NOMO-1 (cell line): ENCODE measurements around the gene COMMD9.

Experiments used
- DNase-seq, 2 experiments: peaks; one replicate each; lab custom pipeline; 2025; ENCODE audit not compliant: unreplicated experiment in 2 of 2; lab: John Stamatoyannopoulos, UW

COMMD9 gene

DNA sequence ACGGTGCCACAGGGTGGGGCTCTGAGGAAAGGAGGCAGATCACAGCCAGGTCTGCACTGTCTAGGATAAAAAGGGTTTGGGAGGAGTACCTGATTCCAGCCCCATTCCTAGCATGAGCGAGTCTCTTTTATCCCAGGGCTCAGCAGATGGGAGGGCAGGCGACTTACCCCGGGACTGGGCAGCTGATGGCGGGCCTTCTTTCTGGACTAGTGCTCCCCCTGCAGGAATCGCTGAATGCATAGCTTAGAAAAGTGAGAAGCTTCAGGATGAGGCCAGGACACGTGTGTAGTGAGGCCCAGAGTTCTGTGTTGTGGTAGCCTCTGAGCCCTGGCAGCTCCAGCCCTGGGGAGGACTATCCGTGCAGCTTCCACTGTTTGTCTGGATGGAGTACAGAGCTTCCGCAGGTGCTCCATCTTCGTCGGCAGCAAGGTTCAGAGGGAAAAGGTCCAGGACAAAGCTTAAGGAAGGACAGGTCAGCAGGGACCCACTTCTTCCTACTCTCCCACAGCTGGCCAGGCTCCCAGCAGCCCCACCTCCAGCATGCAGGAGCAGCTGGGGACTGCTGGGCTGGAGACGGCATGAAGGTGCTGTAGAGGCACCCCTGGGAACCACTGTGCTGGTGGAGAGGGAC is 30.4 kb downstream of the COMMD9 start:
- peak; percentile 38 to 61 for DNase-seq

DNA sequence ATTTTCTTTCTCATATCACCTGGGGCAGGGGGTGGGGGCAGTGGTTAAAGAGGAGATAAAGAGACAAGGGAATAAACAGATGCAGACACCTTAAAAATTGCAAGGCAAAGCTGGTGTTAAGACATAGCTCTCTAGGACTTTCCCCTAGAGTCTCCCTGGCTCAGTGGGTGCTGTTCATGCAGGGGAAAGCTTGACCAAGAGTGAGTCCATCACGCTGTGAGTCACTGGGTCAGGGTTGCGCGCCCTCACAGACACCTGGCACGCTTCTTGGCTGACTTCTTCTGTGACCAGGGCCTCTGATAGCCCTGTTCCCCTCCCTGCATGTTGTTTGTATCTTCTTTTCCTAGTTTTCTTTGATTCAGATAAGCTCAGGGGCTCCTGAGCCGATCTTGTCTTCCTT is 31.9 kb downstream of the COMMD9 start:
- no peak for DNase-seq

DNA sequence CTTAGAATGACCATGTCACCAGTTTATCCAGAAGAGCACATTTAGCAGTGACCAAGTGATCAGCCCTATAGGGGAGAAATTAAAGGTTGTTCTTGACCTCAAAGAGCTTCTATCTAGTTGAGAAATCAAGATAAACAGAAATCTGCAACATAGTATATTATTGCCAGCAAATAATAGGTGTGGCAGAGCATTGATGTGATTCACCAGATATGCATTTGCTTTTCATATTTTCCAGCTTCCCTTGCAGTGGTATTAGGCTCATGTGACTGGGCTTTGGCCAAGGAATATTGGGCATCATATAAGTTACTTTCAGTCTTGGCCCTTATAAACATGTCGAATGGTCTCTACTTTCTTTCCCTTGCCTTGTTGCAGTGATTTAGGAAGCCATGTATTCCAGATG is 34.5 kb downstream of the COMMD9 start:
- DNase-seq: no peak

DNA sequence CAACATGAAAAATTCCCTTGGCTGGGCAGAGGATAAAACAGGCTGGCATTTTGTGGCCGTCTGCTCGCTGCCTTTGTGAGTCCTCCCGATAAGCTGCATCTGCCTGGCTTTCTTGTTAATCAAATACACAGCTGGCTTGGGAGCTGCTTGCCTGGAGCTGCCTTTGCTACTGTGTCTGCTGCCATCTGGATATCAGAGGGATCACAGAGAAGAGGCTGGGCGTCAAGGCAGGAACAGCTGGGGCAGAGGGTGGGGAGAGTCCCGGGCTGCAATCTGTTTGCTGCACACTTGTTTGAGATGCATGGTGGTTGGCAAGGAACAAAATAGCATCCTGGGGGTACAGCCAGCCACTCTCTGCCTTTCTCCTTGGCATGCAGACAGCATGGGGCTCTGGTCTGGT is 36.0 kb downstream of the COMMD9 start:
- no peak for DNase-seq

DNA sequence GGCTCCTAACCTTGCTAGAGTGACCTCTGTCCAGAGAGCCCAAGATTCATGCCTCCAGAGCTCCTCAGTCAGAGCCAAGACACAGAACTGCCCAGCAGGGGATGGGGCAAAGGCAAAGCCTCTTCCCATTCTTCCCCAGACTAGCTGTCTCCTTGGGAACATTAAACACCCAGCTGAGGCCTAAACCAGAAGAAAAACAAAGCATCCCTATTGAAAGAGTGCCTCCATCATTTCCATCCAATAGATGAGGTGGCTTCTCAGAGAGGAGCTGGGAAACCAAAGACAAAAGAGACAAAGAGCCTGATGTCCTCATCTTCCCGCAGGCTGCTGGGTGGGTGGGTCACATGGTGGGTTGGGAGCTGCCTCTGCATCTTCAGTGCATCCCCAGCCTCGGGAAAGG is 37.4 kb downstream of the COMMD9 start:
- DNase-seq: no peak

DNA sequence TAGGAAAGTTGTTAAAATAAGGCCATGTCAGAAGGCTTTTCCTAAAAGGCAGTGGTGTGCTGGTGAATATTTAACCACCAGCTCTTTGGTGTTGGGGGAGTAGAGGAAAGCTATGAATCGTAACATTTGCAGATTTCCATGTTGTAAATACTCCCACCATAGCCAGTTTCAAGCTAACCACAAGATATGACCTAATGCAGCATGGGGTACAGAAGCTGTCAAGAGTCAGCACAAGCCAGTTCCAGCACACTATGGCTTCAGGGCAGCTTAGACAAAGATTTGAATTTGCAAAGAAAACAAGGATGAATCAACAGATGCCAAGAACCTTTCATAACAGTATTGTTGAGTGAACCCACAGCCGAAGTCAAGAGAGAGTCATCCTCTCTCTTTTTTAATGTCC is 40.0 kb downstream of the COMMD9 start:
- DNase-seq: peak; percentile 5 to 17

DNA sequence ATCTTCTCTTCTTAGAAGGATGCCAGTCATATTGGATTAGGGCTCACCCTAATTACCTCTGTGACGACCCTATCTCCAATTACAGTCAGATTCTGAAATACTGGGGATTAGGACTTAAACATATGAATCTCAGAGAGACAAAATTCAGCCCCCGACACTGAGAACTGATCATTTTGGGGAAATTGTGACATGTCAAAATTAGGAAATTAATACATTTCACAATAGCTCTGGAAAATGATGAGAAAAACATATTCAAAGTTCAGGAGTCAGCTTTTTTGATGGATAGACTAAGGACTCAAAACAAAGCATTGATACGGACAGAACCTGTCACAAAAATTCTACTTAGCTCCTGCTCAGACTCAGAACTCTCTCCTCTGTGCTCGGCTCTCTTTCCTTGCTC is 40.8 kb downstream of the COMMD9 start:
- DNase-seq: no peak

DNA sequence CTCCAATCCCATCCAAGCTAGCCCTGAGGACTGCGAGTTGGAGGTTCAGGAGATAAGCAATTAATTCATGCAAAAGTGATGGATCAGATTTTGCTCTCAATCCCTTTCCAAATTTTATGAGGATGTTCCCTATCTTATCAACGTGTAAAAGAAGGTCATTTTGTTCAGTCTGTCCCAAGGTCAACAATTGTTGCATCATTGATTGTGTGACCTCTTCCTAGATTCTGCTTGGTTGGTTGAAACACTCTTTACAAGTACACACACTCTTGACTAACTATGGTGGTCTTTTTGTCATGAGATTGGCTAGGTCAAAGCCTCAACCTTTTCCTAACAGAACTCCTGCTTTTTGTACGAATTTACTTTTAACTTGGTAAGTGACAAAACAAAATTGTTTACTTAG is 41.7 kb downstream of the COMMD9 start:
- DNase-seq: no peak

DNA sequence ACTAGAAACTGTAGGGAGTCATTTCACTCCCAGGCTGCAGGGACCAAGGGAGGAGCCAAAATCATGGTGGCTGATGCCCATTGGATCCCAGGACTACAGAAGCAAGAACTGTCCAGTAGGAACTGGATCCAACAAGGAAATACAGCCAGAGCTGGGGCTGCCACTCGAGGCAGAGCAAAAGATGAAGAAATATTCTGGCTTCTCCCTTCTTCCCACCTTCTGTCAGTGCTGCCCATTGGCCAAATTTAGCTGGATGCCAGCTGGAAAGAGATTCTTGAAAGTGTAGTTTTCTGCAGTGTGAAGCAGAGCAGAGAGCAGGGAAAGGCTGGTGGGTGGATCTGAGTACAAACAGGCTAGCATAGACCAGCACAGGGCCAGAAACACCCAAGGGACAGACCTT is 45.6 kb downstream of the COMMD9 start:
- DNase-seq: no peak

DNA sequence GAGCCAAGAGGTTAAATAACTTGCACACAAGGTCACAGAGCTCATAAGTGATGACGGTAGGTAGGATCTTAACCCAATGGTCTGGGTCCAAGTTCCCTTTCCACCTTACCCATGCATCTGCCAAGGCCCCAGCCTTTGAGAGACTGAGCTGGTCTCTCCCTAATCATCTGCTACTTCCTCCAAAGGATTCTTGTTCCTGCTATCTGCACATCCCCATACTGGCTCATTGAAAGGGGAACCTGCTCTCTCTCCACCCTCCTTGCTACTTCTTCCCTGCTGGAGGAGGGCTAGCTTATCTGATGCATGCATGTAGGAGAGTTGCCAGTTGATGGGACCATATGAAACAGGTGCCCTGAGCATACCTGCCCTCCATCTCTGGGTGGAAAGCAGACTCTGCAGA is 47.7 kb downstream of the COMMD9 start:
- DNase-seq: peak in 1 of 2 experiments; percentile 33

DNA sequence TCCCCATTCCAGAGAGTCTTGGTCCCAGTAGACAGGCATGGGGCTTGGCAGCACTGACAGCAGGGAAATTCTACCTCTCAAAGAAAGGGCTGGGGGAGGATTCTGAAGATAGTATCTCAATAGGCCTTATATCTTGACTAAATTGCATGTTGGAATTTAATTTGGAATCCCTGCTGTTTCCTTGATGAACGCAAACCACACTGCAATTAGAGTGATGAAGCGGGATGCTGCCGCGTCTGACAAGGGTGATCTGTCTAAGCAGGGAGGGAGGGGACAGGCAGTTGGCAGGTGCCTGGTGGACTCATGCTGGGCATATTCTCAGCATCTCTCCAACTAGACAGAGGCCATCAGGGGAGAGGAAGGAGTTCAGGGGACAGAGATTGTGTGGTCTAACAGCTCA is 48.4 kb downstream of the COMMD9 start:
- no peak for DNase-seq

DNA sequence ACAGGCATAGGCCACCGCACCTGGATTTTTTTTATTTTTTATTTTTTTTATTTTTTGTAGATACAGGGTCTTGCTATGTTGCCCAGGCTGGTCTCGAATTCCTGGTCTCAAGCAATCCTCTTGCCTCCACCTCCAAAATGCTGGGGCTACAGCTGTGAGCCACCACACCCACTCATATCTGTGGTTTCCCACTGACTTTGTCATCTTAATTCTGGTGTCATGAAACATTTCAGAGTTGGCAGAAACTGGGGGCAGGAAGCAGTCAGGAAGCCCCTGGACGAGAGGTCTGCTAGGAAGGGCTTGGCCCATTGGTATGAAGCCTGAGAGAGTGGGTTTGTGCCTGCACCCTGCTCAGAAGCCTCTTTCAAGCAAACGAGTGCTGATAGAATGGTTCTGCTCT is 49.1 kb downstream of the COMMD9 start:
- DNase-seq: no peak

DNA sequence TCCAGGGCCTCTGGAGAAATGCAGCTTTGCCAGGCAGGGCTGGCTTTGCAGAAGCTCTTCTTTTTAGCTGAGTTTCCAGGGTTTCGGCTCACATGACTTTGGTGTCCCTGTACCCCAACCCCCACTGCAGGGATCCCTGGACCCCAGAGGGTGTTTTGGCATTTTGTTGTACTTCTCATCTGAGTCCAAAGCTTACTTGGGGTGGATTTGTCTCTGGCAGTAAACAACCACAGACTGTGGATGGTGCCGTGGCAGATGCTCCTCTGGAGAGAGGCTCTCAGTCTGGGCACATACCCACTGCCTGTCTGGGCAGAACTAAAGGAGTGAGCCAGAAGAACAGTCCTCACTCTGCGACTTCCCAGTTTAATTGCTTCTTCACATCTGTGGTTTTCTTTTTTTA is 49.6 kb downstream of the COMMD9 start:
- DNase-seq: no peak

DNA sequence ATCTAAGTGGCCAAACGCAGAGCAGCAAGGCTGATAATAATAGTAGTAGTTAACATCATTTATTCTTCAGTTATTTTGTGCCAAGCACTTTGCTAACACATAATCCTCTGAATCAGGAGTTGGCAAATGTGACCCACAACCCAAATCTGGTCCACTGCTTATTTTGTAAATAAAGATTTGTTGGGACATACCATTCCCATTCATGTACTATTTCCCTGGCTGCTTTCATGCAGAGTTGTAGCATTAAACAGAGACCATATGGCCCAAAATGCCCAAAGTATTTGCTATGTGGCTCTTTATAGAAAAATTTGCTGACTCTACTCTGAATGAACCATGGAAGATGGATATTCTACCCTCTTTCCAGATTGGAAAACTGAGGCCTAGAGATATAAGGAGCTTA is 50.3 kb downstream of the COMMD9 start:
- no peak for DNase-seq

DNA sequence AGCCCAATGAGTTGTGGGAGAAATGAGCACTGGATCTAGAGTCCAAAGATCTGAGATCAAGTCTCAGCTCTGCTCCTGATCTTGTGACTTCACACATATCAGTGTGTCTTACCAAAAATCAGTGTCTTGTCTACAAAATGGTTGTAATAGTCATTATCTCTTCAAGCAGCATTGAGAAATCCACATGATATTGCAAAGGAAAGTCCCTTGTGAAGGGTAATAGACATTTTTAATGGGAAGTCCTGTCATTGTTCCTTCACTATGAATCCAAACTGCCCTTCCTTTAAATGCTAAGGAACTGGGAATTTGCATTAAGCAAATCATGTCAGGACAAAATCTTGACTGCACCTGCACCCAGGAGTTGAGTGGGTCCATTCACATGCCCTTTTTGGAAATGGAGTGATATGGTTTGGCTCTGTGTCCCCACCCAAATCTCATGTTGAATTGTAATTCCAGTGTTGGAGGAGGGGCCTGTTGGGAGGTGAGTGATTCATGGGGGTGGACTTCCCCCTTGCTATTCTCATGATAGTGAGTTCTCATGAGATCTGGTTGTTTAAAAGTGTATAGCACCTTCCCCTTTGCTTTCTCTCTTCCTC is 51.1 kb downstream of the COMMD9 start:
- DNase-seq: no peak

DNA sequence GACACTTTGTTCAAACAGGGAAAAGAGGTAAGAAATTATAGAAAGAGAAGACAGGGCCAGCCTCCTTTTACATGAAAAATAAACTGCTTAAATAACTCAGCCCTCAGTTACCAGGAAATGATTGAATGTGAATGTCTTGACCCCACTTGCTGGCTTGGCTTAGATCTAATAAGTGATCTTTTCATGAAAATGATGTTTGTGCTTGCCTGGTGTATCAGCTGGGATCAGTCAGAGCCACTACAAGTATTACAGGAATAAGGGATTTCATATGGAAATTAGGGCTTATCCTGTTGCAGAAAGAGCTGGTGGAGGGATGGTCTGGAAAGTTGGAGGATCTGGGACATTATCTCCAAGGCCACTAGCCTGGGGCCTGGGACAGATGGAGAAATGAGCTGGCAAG is 51.8 kb downstream of the COMMD9 start:
- DNase-seq: no peak

DNA sequence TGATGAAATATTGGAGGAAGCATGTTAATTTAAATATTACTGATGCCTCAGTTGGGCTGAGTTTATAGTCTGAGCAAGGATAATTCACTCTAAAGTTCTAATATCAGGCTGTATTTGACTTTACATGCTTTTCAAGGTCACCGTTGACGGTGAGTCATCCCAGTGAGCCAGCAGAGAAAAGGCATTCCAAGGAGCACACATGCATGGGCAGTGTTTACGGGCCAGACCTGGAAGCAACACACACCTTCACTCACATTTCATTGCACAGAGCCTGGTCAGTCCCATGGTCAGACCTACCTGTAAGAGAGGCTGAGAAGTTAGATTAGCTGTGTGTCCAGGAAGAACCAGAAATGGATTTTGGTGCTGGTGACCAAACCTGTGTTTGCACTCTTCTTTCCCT is 53.5 kb downstream of the COMMD9 start:
- DNase-seq: no peak

DNA sequence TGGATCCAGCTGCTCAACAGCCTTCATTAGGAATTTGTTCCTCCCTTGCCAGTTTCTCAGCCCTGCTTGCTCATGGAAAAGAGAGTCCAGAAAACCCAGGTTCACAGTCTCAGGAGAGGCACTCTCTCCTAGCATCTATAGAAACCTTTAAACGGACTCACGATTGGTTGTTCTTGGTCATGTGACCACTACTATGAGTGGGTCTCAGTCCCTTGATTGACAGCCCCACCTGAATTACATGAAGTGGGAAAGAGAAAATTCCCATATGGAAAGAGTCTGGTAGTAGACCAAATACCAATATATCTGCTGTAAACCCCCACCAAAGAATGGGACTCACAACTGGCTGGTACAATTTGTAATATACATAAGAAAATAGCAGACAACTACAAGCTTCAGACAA is 54.4 kb downstream of the COMMD9 start:
- no peak for DNase-seq

DNA sequence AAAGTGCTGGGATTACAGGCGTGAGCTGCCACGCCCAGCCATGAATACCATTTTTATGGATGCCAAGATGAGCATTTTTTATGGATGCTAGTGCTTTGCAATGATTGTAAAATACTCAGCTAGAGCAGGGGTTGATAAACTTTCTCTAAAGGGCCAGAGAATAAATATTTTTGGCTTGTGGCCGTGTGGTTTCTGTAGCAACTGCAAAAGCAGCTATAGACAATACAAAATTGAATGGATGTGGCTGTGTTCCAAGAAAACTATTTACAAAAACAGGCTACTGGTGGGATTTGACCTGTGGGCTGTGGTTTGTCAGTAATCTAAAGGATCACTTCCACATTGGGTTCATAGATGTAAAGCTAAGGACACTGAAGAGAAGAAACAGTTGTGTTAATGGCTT is 56.0 kb downstream of the COMMD9 start:
- DNase-seq: no peak

DNA sequence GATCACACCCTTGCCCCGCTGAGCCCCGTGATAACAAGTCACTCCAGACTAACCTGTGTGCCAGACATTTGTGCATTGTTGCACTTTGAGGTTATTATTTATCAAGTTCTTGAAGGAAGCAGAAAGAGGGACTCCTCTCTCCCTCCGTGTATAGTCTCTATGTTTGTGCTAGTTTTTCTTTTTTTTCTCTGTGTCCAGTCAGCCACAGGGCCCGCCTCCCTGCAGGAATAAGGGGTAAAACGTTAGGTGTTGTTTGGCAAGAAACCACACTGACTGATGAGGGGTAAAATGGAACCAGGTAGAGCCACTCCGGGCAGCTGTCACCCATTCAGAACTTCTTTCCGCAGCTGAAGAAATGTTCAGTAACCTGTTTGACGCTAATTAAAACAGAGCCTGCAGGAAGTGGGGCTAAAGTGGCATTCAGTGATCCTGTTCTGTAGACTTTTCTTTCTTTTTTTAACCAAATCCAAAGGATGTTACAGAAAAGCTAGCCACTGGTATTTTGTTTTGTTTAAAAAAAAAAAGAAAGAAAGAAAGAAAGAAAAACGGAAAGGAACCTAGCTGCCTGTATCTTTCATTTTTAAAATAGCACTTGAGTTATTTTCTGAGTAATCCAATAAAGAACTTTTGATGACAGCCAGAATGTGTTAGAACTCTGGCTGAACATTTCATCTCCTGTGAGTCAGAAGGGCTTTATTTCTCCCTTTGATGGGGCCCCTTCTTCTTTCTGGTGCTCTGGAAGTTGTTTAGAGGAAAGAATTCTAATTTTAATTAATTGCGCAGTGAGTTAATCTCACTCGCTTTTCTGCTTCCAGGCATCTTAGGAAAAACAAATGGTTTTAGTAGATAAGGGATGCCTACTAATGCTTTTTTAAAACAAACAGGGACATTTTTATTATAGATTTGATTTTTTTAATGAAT is 58.2 kb downstream of the COMMD9 start:
- no peak for DNase-seq

DNA sequence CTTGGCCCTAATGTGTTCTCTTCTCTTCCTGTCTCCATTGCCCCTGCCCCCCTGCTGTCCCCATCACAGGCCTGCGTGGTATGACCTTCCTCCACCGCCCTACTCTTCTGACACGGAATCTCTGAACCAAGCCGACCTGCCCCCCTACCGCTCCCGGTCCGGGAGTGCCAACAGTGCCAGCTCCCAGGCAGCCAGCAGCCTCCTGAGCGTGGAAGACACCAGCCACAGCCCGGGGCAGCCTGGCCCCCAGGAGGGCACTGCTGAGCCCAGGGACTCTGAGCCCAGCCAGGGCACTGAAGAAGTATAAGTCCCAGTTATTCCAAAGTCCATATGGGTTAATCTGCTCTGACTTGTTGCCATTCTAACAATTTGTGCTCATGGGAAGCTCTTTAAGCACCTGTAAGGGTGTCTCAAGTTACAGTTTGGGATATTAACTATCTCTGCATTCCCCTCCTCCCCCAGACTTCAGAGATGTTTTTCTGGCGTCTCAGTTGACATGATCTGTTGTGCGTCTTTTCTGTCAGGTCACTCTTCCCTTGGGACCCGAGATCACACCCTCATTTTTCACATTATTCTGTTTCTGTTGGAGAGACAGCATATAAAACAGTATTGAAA is 60.0 kb downstream of the COMMD9 start:
- no peak for DNase-seq

DNA sequence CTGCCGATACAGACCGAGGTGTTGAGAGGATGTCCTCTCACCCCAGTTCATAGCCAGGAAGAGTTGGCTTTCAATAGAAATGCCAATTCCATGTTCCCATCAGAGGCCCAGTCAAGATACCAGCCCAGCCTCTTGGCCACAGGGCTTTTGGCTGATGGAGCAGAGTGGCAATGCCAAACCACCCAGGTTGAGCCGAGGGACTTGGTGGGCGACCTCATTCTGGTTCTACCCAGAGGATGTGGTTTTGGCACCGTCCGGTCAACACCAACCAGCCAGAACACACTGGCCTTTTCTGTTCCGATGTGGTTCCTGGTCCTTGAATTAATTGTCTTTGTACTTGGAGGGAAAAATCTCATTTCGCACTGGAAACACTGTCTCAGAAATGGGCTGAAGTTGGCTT is 60.5 kb downstream of the COMMD9 start:
- no peak for DNase-seq
